C4-2B (cell line): ENCODE data around the gene ERLEC1.

ENCODE experiments used
- CTCF ChIP-seq: fragments of 450-650 bp; conservative IDR thresholded peaks from 2 replicates; pipeline ENCODE4 v1.5.1; 2017; ENCODE audit warnings: mild to moderate bottlenecking
- ZFX ChIP-seq: fragments of 450-650 bp; IDR thresholded peaks from 2 replicates; pipeline ENCODE4 v1.6.1; 2017

GRCh38 chr2:53867773-53868172 lies 80.9 kb downstream of the ERLEC1 start:
- TF ChIP-seq CTCF (no peak), ZFX (no peak)
